Astrocyte (in vitro differentiated cells and primary cell): Measurements from ENCODE around the gene RPL27A.

Experiments
- EZH2 ChIP-seq: IDR thresholded peaks from 2 replicates; pipeline ENCODE4 v1.6.1; 2012; ENCODE audit warnings: mild to moderate bottlenecking, low read length, inconsistent platforms; ENCODE audit not compliant: insufficient read depth
- TF ChIP-seq, protein P1 (sequence below): IDR thresholded peaks from 2 replicates; pipeline ENCODE4 v1.5.1; 2011; ENCODE audit warnings: low read depth, mild to moderate bottlenecking, inconsistent platforms, low read length, moderate library complexity; ENCODE audit not compliant: insufficient read depth

DNA sequence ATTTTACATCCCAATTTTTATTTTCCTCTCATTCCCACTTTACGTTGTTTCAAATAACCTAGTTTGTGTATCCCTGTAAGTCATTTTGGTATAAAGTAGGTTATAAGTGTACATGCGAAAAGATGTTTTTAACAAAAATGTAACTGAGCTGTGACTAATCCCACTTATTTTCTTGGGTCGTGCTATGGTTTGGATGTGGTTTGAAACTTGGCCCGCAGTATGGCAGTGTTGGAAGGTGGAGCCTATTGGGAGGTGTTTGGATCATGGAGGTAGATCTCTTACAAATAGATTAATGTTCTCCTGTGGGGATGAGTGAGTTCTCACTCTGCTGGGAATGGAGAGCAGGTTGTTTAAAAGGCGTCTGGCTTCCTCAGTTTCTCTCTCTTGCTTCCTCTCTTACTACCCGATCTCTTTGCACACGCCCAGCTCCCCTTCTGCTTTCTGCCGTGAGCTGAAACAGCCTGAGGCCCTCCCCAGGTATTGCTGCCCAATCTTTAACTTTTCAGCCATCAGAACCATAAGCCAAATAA, 7.2 kb downstream of the RPL27A start:
- TF ChIP-seq, protein P1, sequence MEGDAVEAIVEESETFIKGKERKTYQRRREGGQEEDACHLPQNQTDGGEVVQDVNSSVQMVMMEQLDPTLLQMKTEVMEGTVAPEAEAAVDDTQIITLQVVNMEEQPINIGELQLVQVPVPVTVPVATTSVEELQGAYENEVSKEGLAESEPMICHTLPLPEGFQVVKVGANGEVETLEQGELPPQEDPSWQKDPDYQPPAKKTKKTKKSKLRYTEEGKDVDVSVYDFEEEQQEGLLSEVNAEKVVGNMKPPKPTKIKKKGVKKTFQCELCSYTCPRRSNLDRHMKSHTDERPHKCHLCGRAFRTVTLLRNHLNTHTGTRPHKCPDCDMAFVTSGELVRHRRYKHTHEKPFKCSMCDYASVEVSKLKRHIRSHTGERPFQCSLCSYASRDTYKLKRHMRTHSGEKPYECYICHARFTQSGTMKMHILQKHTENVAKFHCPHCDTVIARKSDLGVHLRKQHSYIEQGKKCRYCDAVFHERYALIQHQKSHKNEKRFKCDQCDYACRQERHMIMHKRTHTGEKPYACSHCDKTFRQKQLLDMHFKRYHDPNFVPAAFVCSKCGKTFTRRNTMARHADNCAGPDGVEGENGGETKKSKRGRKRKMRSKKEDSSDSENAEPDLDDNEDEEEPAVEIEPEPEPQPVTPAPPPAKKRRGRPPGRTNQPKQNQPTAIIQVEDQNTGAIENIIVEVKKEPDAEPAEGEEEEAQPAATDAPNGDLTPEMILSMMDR, result no peak
- no peak for TF ChIP-seq EZH2
